Measurements from ENCODE around the gene NRXN3. TPM values are rescaled to one million over a fixed set of nuclear protein-coding genes. Genes with fewer than 3 reads are reported as not detected.

The NRXN3 gene
- total RNA-seq, 1 donor = 2.5 TPM

GRCh38 chr14:78403278-78403815 lies 233.2 kb downstream of the NRXN3 start:
- no peak overlapping the region for H2AFZ ChIP-seq (ENCODE audit: low read length)
- no peaks in the 10 kb centered on the region for H3K36me3 ChIP-seq (ENCODE audit: insufficient read depth, low read length)
- no peak overlapping the region for H3K4me3 ChIP-seq (ENCODE audit: insufficient read depth, low read length)
- H3K79me2 ChIP-seq (ENCODE audit: insufficient read depth, low read length) = no peaks in the 10 kb centered on the region
- H3K27me3 ChIP-seq (ENCODE audit: insufficient read depth, low read length) = no peaks in the 10 kb centered on the region
- H3K27ac ChIP-seq (ENCODE audit: low read depth, low read length) = no peak overlapping the region
- no peak overlapping the region for H3K4me2 ChIP-seq (ENCODE audit: insufficient read depth, low read length)
- H3K4me1 ChIP-seq (ENCODE audit: insufficient read depth, low read length) = no peaks in the 10 kb centered on the region
- no peak for DNase-seq (ENCODE audit: insufficient read length, low spot score, missing footprints)
- no peaks in the 10 kb centered on the region for H4K20me1 ChIP-seq (ENCODE audit: insufficient read depth, low read length)
- no peak for TF ChIP-seq CTCF (IDR thresholded peaks at IDR 0.05; ENCODE audit: extremely low read depth, low read depth, low read length)
- no peaks in the 10 kb centered on the region for H3K9me3 ChIP-seq (ENCODE audit: low read depth, low read length)

DNA sequence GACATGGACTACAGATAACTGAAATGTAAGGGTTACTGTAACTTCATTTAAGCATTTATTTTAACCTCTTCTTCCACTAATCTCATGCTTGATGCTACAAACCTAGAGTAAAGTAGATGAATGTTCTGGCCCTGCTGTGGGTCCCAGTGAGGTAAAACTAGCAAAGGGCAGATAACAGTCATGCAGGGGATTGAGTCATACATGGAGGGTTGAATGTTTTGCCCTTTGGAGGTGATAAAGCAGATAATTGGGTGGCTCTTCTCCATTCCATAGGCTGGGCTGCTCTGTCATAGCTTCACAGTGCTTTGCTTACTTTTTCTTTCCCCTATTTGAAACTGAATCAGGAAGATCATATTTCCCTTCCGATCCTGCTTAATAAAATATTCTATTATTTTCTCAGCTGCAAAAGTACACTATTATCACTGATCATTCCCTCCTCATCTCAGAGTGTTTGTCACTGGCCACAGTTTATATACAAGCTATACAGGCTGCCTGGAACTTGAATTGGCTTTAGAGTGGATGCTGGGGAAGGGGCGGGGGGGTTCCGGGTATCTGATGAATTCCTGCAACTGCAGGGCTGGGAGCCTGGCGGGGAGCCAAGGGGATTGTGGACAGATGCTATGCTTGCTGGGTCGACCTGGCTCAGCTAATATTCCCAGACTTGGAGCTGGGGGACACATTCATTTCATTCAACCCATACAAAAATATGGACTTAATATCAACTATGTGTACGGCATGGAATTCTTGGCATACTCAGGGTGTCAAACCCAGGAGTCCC lies 235.1 kb downstream of the NRXN3 start:
- Histone ChIP-seq H3K4me2 (ENCODE audit: insufficient read depth, low read length) (no peak overlapping the region), H3K27ac (ENCODE audit: low read depth, low read length) (no peak overlapping the region), H3K79me2 (ENCODE audit: insufficient read depth, low read length) (no peaks in the 10 kb centered on the region), H3K36me3 (ENCODE audit: insufficient read depth, low read length) (no peaks in the 10 kb centered on the region), H4K20me1 (ENCODE audit: insufficient read depth, low read length) (no peaks in the 10 kb centered on the region), H3K4me3 (ENCODE audit: insufficient read depth, low read length) (no peak overlapping the region), H2AFZ (ENCODE audit: low read length) (no peak overlapping the region), H3K9me3 (ENCODE audit: low read depth, low read length) (no peaks in the 10 kb centered on the region), H3K27me3 (ENCODE audit: insufficient read depth, low read length) (no peaks in the 10 kb centered on the region), H3K4me1 (ENCODE audit: insufficient read depth, low read length) (no peaks in the 10 kb centered on the region)
- TF ChIP-seq CTCF (IDR thresholded peaks at IDR 0.05; ENCODE audit: extremely low read depth, low read depth, low read length) = no peak
- no peak for DNase-seq (ENCODE audit: insufficient read length, low spot score, missing footprints)

GRCh38 chr14:78412475-78412874 lies 242.3 kb downstream of the NRXN3 start:
- Histone ChIP-seq H3K79me2 (ENCODE audit: insufficient read depth, low read length) (no peaks in the 10 kb centered on the region), H2AFZ (ENCODE audit: low read length) (no peak overlapping the region), H3K4me1 (ENCODE audit: insufficient read depth, low read length) (no peaks in the 10 kb centered on the region), H3K27me3 (ENCODE audit: insufficient read depth, low read length) (no peaks in the 10 kb centered on the region), H3K4me3 (ENCODE audit: insufficient read depth, low read length) (no peak overlapping the region), H3K9me3 (ENCODE audit: low read depth, low read length) (peaks cover 3% of the 10 kb centered on the region), H3K36me3 (ENCODE audit: insufficient read depth, low read length) (no peaks in the 10 kb centered on the region), H4K20me1 (ENCODE audit: insufficient read depth, low read length) (no peaks in the 10 kb centered on the region), H3K27ac (ENCODE audit: low read depth, low read length) (no peak overlapping the region), H3K4me2 (ENCODE audit: insufficient read depth, low read length) (no peak overlapping the region)
- no peak for DNase-seq (ENCODE audit: insufficient read length, low spot score, missing footprints)
- no peak for TF ChIP-seq CTCF (IDR thresholded peaks at IDR 0.05; ENCODE audit: extremely low read depth, low read depth, low read length)

DNA sequence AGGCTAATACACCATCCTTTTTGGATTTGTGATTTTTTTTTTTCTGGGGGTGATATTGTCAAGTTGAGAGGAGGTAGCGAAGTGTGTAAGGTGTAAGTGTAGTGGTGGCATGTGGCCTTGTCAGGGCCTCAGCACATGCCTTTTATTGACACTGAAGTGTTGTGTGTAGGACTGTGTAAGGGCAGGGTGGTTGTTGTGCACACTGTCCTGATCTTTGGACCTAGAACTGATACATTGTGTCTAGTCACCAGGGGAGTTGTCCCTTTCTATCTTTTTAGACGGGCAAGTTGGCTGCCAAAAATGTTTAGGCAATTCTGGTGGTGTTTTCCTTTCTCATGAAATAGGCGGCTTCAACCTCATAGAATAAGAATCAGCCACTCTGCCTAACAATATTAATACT lies 244.0 kb downstream of the NRXN3 start:
- Histone ChIP-seq H3K79me2 (ENCODE audit: insufficient read depth, low read length) (no peaks in the 10 kb centered on the region), H2AFZ (ENCODE audit: low read length) (no peak overlapping the region), H3K9me3 (ENCODE audit: low read depth, low read length) (peaks cover 3% of the 10 kb centered on the region), H3K4me3 (ENCODE audit: insufficient read depth, low read length) (no peak overlapping the region), H4K20me1 (ENCODE audit: insufficient read depth, low read length) (no peaks in the 10 kb centered on the region), H3K36me3 (ENCODE audit: insufficient read depth, low read length) (no peaks in the 10 kb centered on the region), H3K27ac (ENCODE audit: low read depth, low read length) (no peak overlapping the region), H3K27me3 (ENCODE audit: insufficient read depth, low read length) (no peaks in the 10 kb centered on the region), H3K4me1 (ENCODE audit: insufficient read depth, low read length) (no peaks in the 10 kb centered on the region), H3K4me2 (ENCODE audit: insufficient read depth, low read length) (no peak overlapping the region)
- no peak for TF ChIP-seq CTCF (IDR thresholded peaks at IDR 0.05; ENCODE audit: extremely low read depth, low read depth, low read length)
- no peak for DNase-seq (ENCODE audit: insufficient read length, low spot score, missing footprints)

All from osteoblast (primary cell).